GM19240 (cell line): Measurements from ENCODE around the gene PFKFB2.
A peak's percentile ranks its signal among the peaks of the same experiment; 100 is the strongest.
"Not testable (repeated sequence)": the region's sequence is repeated elsewhere in the genome, so short reads cannot be mapped to it uniquely, and the experiment has no call there.

Experiments used
- DNase-seq: peaks from one replicate; pipeline ENCODE4 v3.0.0; 2011; ENCODE audit warnings: low spot score; ENCODE audit not compliant: insufficient read length

Gene PFKFB2

GRCh38 chr1:207039380-207040180, 13.5 kb upstream of the PFKFB2 start:
- DNase-seq = no peak

- DNase-seq = no peak
These were observed 12.9 kb upstream of the PFKFB2 start for GRCh38 chr1:207040181-207040533.

GRCh38 chr1:207041397-207041796, 11.7 kb upstream of the PFKFB2 start:
- DNase-seq = not testable (repeated sequence)

- DNase-seq = no peak
These were observed 7.6 kb upstream of the PFKFB2 start for GRCh38 chr1:207045453-207045852.

- no peak for DNase-seq
These were observed 5.6 kb upstream of the PFKFB2 start for GRCh38 chr1:207047505-207047904.

- no peak for DNase-seq
These were observed 5.0 kb upstream of the PFKFB2 start for GRCh38 chr1:207048041-207048440.

GRCh38 chr1:207049054-207049453, 4.0 kb upstream of the PFKFB2 start:
- no peak for DNase-seq

GRCh38 chr1:207049514-207049913, 3.6 kb upstream of the PFKFB2 start:
- no peak for DNase-seq

- DNase-seq = peak; percentile 29
These were observed 3.1 kb upstream of the PFKFB2 start for GRCh38 chr1:207049974-207050391.

GRCh38 chr1:207050480-207051190, 2.4 kb upstream of the PFKFB2 start:
- DNase-seq = peak; percentile 55

GRCh38 chr1:207051191-207051943, 1.7 kb upstream of the PFKFB2 start, which contains the start of gene YOD1:
Gene YOD1 (minus strand): TSS chr1:207051208. CDS start chr1:207051030, 178 bp downstream.
- DNase-seq = no peak

- DNase-seq = no peak
These were observed 1.4 kb downstream of the PFKFB2 start for GRCh38 chr1:207054491-207054890.

- DNase-seq = no peak
These were observed 2.4 kb downstream of the PFKFB2 start for GRCh38 chr1:207055386-207056001.

GRCh38 chr1:207056673-207057072, 3.6 kb downstream of the PFKFB2 start:
- DNase-seq = no peak

- no peak for DNase-seq
These were observed 5.2 kb downstream of the PFKFB2 start for GRCh38 chr1:207058252-207058651.

GRCh38 chr1:207058878-207059867, 6.1 kb downstream of the PFKFB2 start:
- no peak for DNase-seq

GRCh38 chr1:207059881-207060280, 6.8 kb downstream of the PFKFB2 start:
- no peak for DNase-seq

GRCh38 chr1:207060596-207060995, 7.5 kb downstream of the PFKFB2 start:
- DNase-seq = no peak

GRCh38 chr1:207062058-207062457, 9.0 kb downstream of the PFKFB2 start:
- no peak for DNase-seq

GRCh38 chr1:207063014-207063413, 9.9 kb downstream of the PFKFB2 start:
- no peak for DNase-seq
